ENCODE measurements around the gene JMJD7. TPM values are rescaled to one million over a fixed set of nuclear protein-coding genes. Genes with fewer than 3 reads are reported as not detected.

The JMJD7 gene
- total and polyA plus RNA-seq, 8 donors = 6.5 to 16.8 (median 10.5) TPM

DNA sequence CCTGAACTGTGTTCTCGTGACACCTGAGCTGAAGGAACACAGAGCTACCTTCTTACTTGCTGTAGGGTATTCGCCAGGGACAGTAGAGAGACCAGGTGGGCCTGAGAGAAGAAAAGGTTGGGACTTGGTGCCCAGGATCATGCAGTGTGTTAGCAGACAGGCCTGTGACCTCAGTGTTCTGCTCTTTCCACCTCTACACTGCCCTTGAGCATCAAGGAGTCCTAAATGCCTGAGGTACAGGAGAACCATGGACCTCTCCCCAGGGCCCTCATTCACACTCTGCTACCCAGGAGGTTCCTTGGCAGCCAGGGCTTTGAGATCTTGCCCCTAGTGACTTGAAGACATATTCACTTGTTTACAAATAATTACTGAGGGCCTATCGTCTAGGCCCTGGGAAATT is 22.2 kb upstream of the JMJD7 start:
- H3K27ac ChIP-seq = no peak overlapping the region
- no peaks in the 10 kb centered on the region for H3K4me1 ChIP-seq
- intact Hi-C loops (cut with DNase I) = loop anchor here in 1 of 3 donors (10.0 kb wide), 1 partner anchor 201 kb away; no protein-coding TSS in a partner anchor
- TF ChIP-seq CTCF (IDR thresholded peaks at IDR 0.05) = no peak
- FAIRE-seq (no peak), DNase-seq (no peak), ATAC-seq (no peak)
- H3K36me3 ChIP-seq = no peaks in the 10 kb centered on the region
- H3K27me3 ChIP-seq = no peaks in the 10 kb centered on the region
- H3K9me3 ChIP-seq = no peaks in the 10 kb centered on the region
- H3K4me3 ChIP-seq = no peak overlapping the region
- WGBS, 2 donors = 82 to 83% methylated on average over 3 of the region's 3 CpGs

DNA sequence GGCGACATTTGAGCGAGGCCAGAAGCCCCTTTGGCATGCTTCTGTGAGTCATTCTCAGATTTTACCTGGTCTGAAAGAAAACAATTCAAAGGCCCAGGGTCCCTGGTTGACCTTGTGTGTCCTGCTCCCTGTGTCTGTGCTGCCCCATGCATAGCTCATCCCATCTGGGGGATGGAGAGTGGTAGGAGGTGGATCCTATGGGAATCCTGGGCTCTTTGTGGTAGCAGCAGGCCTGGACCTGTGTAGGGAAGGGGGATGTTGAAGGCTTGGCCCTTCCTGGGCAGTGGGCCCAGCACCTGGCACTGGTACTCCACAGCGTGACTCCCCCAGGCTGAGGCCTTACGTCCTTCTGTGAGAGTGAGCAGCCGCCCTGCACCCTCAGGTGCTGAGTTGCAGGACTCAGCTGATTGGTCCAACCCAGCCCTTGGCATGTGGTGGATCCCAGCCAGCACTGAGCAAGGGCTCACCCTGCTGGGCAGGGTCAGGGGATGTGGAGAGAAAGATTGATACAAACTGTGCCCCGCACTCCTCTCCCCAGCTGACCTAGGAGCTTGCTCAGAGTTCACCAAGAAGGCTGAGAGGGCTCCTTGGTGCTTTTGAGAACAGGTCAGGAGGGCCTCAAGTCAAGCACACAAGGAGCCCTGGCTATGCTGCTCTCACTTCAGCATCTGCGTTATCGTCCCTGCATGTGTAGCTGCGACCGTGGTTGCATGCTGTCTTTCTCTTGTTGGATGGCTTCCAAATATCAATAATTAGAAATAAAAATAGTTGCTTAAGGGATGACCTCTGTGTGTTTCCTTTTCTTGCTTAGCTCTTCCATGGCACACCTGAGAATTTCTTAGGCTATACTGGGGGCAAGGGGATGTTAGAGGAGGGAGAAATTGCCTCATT is 21.4 kb upstream of the JMJD7 start:
- no peak overlapping the region for H3K4me3 ChIP-seq
- FAIRE-seq (no peak), DNase-seq (peak in 2 of 6 donors; percentile 54)

GRCh38 chr15:41809121-41809520 is 18.8 kb upstream of the JMJD7 start:
- intact Hi-C loops (cut with DNase I) = loop anchor here in 1 of 3 donors (10.0 kb wide), 1 partner anchor 204 kb away; no protein-coding TSS in a partner anchor

More for the DNA sequence above, 21.4 kb upstream of the JMJD7 start:
- no peak for TF ChIP-seq CTCF (IDR thresholded peaks at IDR 0.05)
- no peaks in the 10 kb centered on the region for H3K9me3 ChIP-seq
- H3K27me3 ChIP-seq = no peaks in the 10 kb centered on the region
- no peaks in the 10 kb centered on the region for H3K36me3 ChIP-seq
- H3K4me1 ChIP-seq = no peaks in the 10 kb centered on the region
- peak; percentile 19 to 65 (median 37) for ATAC-seq
- 78 to 84% methylated on average over 10 of the region's 10 CpGs for WGBS, 2 donors
- intact Hi-C loops (cut with DNase I) = loop anchor here in 1 of 3 donors (10.0 kb wide), 1 partner anchor 202 kb away; no protein-coding TSS in a partner anchor
- no peak overlapping the region for H3K27ac ChIP-seq

GRCh38 chr15:41809526-41810220 is 18.2 kb upstream of the JMJD7 start:
- intact Hi-C loops (cut with DNase I) = loop anchor here in 2 of 3 donors (5.0 to 10.0 kb wide), 2 partner anchors 37 to 205 kb away; partner anchors contain the start of gene MAPKBP1 (in 1 of the 2)
- FAIRE-seq (no peak), DNase-seq (no peak), ATAC-seq (no peak)
- no peak for TF ChIP-seq CTCF (IDR thresholded peaks at IDR 0.05)
- 78 to 81% methylated on average over 12 of the region's 12 CpGs for WGBS, 2 donors
- no peaks in the 10 kb centered on the region for H3K36me3 ChIP-seq
- no peaks in the 10 kb centered on the region for H3K4me1 ChIP-seq
- no peaks in the 10 kb centered on the region for H3K9me3 ChIP-seq
- H3K4me3 ChIP-seq = no peak overlapping the region
- no peak overlapping the region for H3K27ac ChIP-seq
- H3K27me3 ChIP-seq = no peaks in the 10 kb centered on the region

More at GRCh38 chr15:41809121-41809520, 18.8 kb upstream of the JMJD7 start:
- TF ChIP-seq CTCF (IDR thresholded peaks at IDR 0.05) = no peak
- H3K4me1 ChIP-seq = no peaks in the 10 kb centered on the region
- no peaks in the 10 kb centered on the region for H3K9me3 ChIP-seq
- no peaks in the 10 kb centered on the region for H3K36me3 ChIP-seq
- no peak for FAIRE-seq
- no peaks in the 10 kb centered on the region for H3K27me3 ChIP-seq
- WGBS, 2 donors = 91 to 94% methylated on average over 2 of the region's 2 CpGs
- H3K4me3 ChIP-seq = no peak overlapping the region
- ATAC-seq = no peak
- H3K27ac ChIP-seq = no peak overlapping the region
- DNase-seq = no peak

Measured in pancreas (tissue), 10 donors.